NCI-H345 treated with DMSO at 0.1 percent for 48 hours (cell line): ENCODE data around the gene SCRN2.
A peak's percentile ranks its signal among the peaks of the same experiment; 100 is the strongest.

Experiments used
- DNase-seq: peaks from one replicate; lab custom pipeline; 2025; ENCODE audit not compliant: unreplicated experiment; lab: John Stamatoyannopoulos, UW

The SCRN2 gene

GRCh38 chr17:47840742-47841487 lies at the start of gene SCRN2:
SCRN2 (minus strand) TSS chr17:47841273; CDS start chr17:47840843, 430 bp downstream.
- peak; percentile 69 for DNase-seq

- DNase-seq, result peak; percentile 68
Measured at GRCh38 chr17:47889734-47890529, 48.9 kb upstream of the SCRN2 start.

GRCh38 chr17:47888293-47888692 lies 47.2 kb upstream of the SCRN2 start:
- DNase-seq, result no peak

GRCh38 chr17:47884905-47885730 lies 44.0 kb upstream of the SCRN2 start:
- DNase-seq, result no peak

- DNase-seq, result no peak
Measured at GRCh38 chr17:47884427-47884740, 43.3 kb upstream of the SCRN2 start.

- no peak for DNase-seq
Measured at GRCh38 chr17:47883589-47884426, 42.7 kb upstream of the SCRN2 start.

GRCh38 chr17:47882695-47883588 lies 41.9 kb upstream of the SCRN2 start:
- DNase-seq, result no peak

GRCh38 chr17:47882247-47882646 lies 41.2 kb upstream of the SCRN2 start:
- no peak for DNase-seq

GRCh38 chr17:47879776-47880454 lies 38.8 kb upstream of the SCRN2 start:
- no peak for DNase-seq

- DNase-seq, result no peak
Measured at GRCh38 chr17:47879028-47879585, 38.0 kb upstream of the SCRN2 start.

GRCh38 chr17:47878203-47879027 lies 37.3 kb upstream of the SCRN2 start:
- DNase-seq, result no peak

- no peak for DNase-seq
Measured at GRCh38 chr17:47877368-47878034, 36.4 kb upstream of the SCRN2 start.

- DNase-seq, result no peak
Measured at GRCh38 chr17:47875011-47875985, 34.2 kb upstream of the SCRN2 start.

- DNase-seq, result no peak
Measured at GRCh38 chr17:47873200-47874090, 32.4 kb upstream of the SCRN2 start.

GRCh38 chr17:47872651-47873161 lies 31.6 kb upstream of the SCRN2 start:
- DNase-seq, result no peak
